Neural crest cell (in vitro differentiated cells): Measurements from ENCODE around the gene TMEFF1. TPM values are rescaled to one million over a fixed set of nuclear protein-coding genes. Genes with fewer than 3 reads are reported as not detected.

Source experiments
- DNase-seq: peaks from one replicate; pipeline ENCODE4 v3.0.0; 2021; ENCODE audit warnings: low read depth, mixed read lengths, low spot score
- H3K27ac Mint-ChIP-seq: one replicate; pipeline ENCODE4 v1.8.0; 2021; ENCODE audit warnings: mild to moderate bottlenecking, mixed read lengths; ENCODE audit not compliant: unreplicated experiment
- H3K27me3 Mint-ChIP-seq: 2 replicates; pipeline ENCODE4 v1.8.0; 2021; ENCODE audit warnings: low read depth, mild to moderate bottlenecking, mixed read lengths
- H3K36me3 Mint-ChIP-seq: 2 replicates; pipeline ENCODE4 v1.8.0; 2021; ENCODE audit warnings: low read depth, mild to moderate bottlenecking, mixed read lengths
- H3K4me1 Mint-ChIP-seq: 2 replicates; pipeline ENCODE4 v1.8.0; 2021; ENCODE audit warnings: mixed read lengths
- H3K4me3 Mint-ChIP-seq: one replicate; pipeline ENCODE4 v1.8.0; 2021; ENCODE audit warnings: mild to moderate bottlenecking, mixed read lengths
- H3K9me3 Mint-ChIP-seq: 2 replicates; pipeline ENCODE4 v1.8.0; 2021; ENCODE audit warnings: mixed read lengths
- CTCF ChIP-seq: fragments of 200-600 bp; sonication (generic); conservative IDR thresholded peaks from 2 replicates; pipeline ENCODE4 v1.5.0; 2021; ENCODE audit warnings: antibody characterized with exemption, mild to moderate bottlenecking
- total RNA-seq: library from RNA; stranded (reverse); gene quantifications from 2 replicates; pipeline ENCODE4 v1.2.1, GENCODE V29; 2021

TMEFF1 gene
- total RNA-seq, 1 donor from 2014 or later: 47.9 TPM

- Mint-ChIP-seq H3K4me3 (no peak overlapping the region), H3K9me3 (no peaks in the 10 kb centered on the region), H3K36me3 (peaks cover 11% of the 10 kb centered on the region), H3K4me1 (peaks cover 11% of the 10 kb centered on the region), H3K27ac (no peak overlapping the region), H3K27me3 (no peaks in the 10 kb centered on the region)
- DNase-seq: no peak
- no peak for TF ChIP-seq CTCF
These were observed 28.9 kb upstream of the TMEFF1 start for GRCh38 chr9:100443781-100444768.

DNA sequence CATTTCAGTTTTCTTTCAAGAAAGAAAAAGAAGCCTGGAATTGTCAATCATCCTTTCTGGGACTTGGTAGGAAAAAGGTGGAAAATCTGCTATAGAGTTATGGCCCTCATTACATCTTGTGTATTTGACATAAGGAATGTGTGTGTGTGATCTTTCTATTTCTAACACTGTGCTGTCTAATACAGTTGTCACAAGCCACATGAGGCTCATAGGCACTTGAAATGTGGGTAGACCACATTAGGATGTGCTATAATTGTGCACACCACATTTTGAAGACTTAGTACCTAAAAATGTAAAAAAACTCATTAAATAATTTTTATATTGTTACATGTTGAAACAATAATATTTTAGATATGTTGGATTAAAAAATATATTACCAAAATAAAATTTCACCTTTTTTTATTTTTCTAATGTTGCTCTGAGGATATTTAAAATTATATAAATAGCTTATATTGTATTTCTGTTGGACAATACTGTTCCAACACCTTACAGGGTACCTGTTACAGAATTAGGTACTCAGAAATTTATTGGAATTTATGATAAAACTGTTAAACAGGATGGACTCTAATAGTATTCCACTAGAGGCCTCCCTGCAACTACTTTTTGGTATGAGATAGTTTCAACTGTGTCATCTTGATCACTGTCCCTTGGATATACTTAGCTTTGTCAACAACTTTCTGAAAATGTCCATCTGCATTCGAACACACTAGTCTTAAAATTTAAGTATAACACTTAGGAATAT, 27.6 kb upstream of the TMEFF1 start:
- H3K9me3 Mint-ChIP-seq: no peaks in the 10 kb centered on the region
- H3K27me3 Mint-ChIP-seq: no peaks in the 10 kb centered on the region
- peaks cover 12% of the 10 kb centered on the region for H3K36me3 Mint-ChIP-seq
- H3K27ac Mint-ChIP-seq: no peak overlapping the region
- H3K4me1 Mint-ChIP-seq: peaks cover 4% of the 10 kb centered on the region
- no peak for DNase-seq
- TF ChIP-seq CTCF: no peak
- no peak overlapping the region for H3K4me3 Mint-ChIP-seq

GRCh38 chr9:100445903-100446549, 26.9 kb upstream of the TMEFF1 start:
- no peak for TF ChIP-seq CTCF
- Mint-ChIP-seq H3K9me3 (no peaks in the 10 kb centered on the region), H3K27ac (no peak overlapping the region), H3K36me3 (peaks cover 18% of the 10 kb centered on the region), H3K27me3 (no peaks in the 10 kb centered on the region), H3K4me3 (no peak overlapping the region), H3K4me1 (peaks cover 4% of the 10 kb centered on the region)
- no peak for DNase-seq

- H3K27ac Mint-ChIP-seq: no peak overlapping the region
- no peak for DNase-seq
- TF ChIP-seq CTCF: no peak
- H3K4me3 Mint-ChIP-seq: no peak overlapping the region
- H3K9me3 Mint-ChIP-seq: no peaks in the 10 kb centered on the region
- peaks cover 19% of the 10 kb centered on the region for H3K36me3 Mint-ChIP-seq
- no peaks in the 10 kb centered on the region for H3K27me3 Mint-ChIP-seq
- peaks cover 4% of the 10 kb centered on the region for H3K4me1 Mint-ChIP-seq
These were observed 25.9 kb upstream of the TMEFF1 start for GRCh38 chr9:100447041-100447440.

DNA sequence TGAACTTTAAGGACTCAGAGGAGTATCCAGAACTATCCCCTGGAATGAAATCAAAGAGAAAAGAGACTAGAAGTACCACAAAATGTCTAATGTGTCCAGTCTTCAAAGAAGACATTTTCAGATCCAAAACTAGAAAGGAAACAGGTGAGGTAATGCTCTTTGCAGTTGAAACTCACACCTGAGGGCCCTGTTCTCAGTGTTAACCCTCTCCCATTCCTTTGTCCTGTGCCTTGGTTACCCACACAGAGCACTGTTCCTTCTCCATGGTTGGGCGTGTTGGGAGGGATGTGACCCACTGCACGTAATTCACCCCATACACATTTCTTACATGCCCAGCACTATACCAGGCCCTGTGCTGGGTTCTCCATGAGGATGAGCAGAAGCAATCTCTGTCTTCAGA, 24.7 kb upstream of the TMEFF1 start:
- Mint-ChIP-seq H3K4me1 (peaks cover 4% of the 10 kb centered on the region), H3K36me3 (peaks cover 23% of the 10 kb centered on the region), H3K4me3 (no peak overlapping the region), H3K9me3 (no peaks in the 10 kb centered on the region), H3K27ac (no peak overlapping the region), H3K27me3 (no peaks in the 10 kb centered on the region)
- no peak for DNase-seq
- no peak for TF ChIP-seq CTCF
